Neural progenitor cell (in vitro differentiated cells): ENCODE results near the gene SARM1.

Experiments
- EZH2 ChIP-seq: fragments of 200-600 bp; sonication (generic); IDR thresholded peaks from 2 replicates; pipeline ENCODE4 v1.6.1; 2017; ENCODE audit warnings: antibody characterized with exemption, mild to moderate bottlenecking, moderate library complexity
- EZH2phosphoT487 ChIP-seq: fragments of 200-600 bp; sonication (generic); IDR thresholded peaks from 2 replicates; pipeline ENCODE4 v1.6.1; 2017; ENCODE audit warnings: antibody characterized with exemption
- TF ChIP-seq, protein P1 (sequence below): fragments of 200-600 bp; sonication (generic); IDR thresholded peaks from 2 replicates; pipeline ENCODE4 v1.5.1; 2017; ENCODE audit warnings: antibody characterized with exemption, mild to moderate bottlenecking

DNA sequence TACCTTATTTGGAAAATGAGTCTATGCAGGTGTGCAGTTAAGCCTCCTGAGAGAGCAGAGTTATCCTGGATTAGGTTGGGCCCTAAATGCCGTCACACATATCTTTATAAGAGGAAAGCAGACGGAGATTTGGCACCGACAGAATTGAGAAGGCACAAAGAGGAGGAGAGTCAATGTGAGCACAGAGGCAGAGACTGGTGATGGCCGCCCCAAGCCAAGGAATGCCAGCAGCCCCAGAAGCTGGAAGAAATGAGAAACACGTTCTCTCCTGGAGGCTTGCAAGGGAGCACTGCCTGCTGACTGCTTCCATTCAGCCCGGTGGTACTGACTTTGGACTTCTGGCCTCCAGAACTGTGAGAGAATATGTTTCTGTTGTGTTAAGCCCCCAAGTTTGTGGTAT is 31.4 kb downstream of the SARM1 start:
- TF ChIP-seq, protein P1, sequence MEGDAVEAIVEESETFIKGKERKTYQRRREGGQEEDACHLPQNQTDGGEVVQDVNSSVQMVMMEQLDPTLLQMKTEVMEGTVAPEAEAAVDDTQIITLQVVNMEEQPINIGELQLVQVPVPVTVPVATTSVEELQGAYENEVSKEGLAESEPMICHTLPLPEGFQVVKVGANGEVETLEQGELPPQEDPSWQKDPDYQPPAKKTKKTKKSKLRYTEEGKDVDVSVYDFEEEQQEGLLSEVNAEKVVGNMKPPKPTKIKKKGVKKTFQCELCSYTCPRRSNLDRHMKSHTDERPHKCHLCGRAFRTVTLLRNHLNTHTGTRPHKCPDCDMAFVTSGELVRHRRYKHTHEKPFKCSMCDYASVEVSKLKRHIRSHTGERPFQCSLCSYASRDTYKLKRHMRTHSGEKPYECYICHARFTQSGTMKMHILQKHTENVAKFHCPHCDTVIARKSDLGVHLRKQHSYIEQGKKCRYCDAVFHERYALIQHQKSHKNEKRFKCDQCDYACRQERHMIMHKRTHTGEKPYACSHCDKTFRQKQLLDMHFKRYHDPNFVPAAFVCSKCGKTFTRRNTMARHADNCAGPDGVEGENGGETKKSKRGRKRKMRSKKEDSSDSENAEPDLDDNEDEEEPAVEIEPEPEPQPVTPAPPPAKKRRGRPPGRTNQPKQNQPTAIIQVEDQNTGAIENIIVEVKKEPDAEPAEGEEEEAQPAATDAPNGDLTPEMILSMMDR: no peak
- TF ChIP-seq EZH2 (no peak), EZH2phosphoT487 (no peak)
